Aorta (tissue), 5 donors: ENCODE results near the gene APOBEC3G. TPM values are rescaled to one million over a fixed set of nuclear protein-coding genes. Genes with fewer than 3 reads are reported as not detected.
A peak's percentile ranks its signal among the peaks of the same experiment; 100 is the strongest.

Source experiments
- ATAC-seq: fragments of 200-7000 bp; cut with Tn5 transposase; one replicate; pipeline ENCODE4 v1.9.1; 2022; ENCODE audit warnings: moderate library complexity; ENCODE audit not compliant: low FRiP score
- DNase-seq, 2 donors: peaks; one replicate each; pipeline ENCODE4 v3.0.0-alpha.2; 2020
- H3K27ac ChIP-seq, 2 donors: one replicate each; pipeline ENCODE4 v1.5.1; 2013; ENCODE audit warnings: low read length in 2 of 2, mild to moderate bottlenecking in 2 of 2, moderate library complexity in 2 of 2, control low read depth in 1 of 2, inconsistent platforms in 1 of 2, low read depth in 1 of 2
- H3K27me3 ChIP-seq, 2 donors: one replicate each; pipeline ENCODE4 v1.6.1; 2013; ENCODE audit warnings: control low read depth in 1 of 2, low read length in 1 of 2, mild to moderate bottlenecking in 1 of 2, moderate library complexity in 1 of 2; ENCODE audit not compliant: insufficient read depth in 2 of 2, control insufficient read depth in 1 of 2
- H3K36me3 ChIP-seq, 2 donors: one replicate each; pipeline ENCODE4 v1.6.1; 2013; ENCODE audit warnings: control low read depth in 1 of 2, low read length in 1 of 2, mild to moderate bottlenecking in 1 of 2; ENCODE audit not compliant: insufficient read depth in 2 of 2, control insufficient read depth in 1 of 2
- H3K4me1 ChIP-seq, 2 donors: one replicate each; pipeline ENCODE4 v1.6.1; 2013; ENCODE audit warnings: low read length in 2 of 2, control low read depth in 1 of 2, mild to moderate bottlenecking in 1 of 2, moderate library complexity in 1 of 2; ENCODE audit not compliant: insufficient read depth in 2 of 2, control insufficient read depth in 1 of 2
- H3K4me3 ChIP-seq, 2 donors: one replicate each; pipeline ENCODE4 v1.5.1; 2013; ENCODE audit warnings: low read length in 2 of 2, control low read depth in 1 of 2, mild to moderate bottlenecking in 1 of 2
- H3K9me3 ChIP-seq: one replicate; pipeline ENCODE4 v1.6.1; 2013; ENCODE audit warnings: mild to moderate bottlenecking, low read length; ENCODE audit not compliant: control insufficient read depth
- WGBS, 2 donors: extraction: QIAGEN DNeasy Blood & Tissue Kit; methylation state at CpG; one replicate each; pipeline ENCODE4 v1.1.7; 2013; 5-methylcytosine and 5-hydroxymethylcytosine counted together
- intact Hi-C, 2 donors: fragments of 100-400 bp; cut with DNase I; formaldehyde crosslinking; loops; one replicate each; pipeline versions ENCODE4 v1.14.2 to v1.15.0; 2022
- polyA plus RNA-seq, 2 donors: library from polyadenylated mRNA; stranded (reverse); fragments of 200-250 nt; gene quantifications; one replicate each; pipeline ENCODE4 v1.2.3, GENCODE V29; 2013
- total RNA-seq, 2 donors: library from RNA; stranded (reverse); fragmentation: NEBNext Ultra II Directional; extraction: Animal tissue kit (Norgen Biotek cat#: 25700); gene quantifications; one replicate each; pipeline ENCODE4 v1.2.1, GENCODE V29; 2021
- donor health status: healthy with polysubstance abuse.
- donor health status: Bipolar disorder and iron deficiency.
- donor health status: DM: no; HTN: no; CAD: no.
- donor health status: DM: no; HTN: no; CAD: no.
- donor health status: DM: yes; HTN: yes; CAD: no.

APOBEC3G gene
- total and polyA plus RNA-seq, 4 donors = 6.3 to 10.1 (median 8.2) TPM

DNA sequence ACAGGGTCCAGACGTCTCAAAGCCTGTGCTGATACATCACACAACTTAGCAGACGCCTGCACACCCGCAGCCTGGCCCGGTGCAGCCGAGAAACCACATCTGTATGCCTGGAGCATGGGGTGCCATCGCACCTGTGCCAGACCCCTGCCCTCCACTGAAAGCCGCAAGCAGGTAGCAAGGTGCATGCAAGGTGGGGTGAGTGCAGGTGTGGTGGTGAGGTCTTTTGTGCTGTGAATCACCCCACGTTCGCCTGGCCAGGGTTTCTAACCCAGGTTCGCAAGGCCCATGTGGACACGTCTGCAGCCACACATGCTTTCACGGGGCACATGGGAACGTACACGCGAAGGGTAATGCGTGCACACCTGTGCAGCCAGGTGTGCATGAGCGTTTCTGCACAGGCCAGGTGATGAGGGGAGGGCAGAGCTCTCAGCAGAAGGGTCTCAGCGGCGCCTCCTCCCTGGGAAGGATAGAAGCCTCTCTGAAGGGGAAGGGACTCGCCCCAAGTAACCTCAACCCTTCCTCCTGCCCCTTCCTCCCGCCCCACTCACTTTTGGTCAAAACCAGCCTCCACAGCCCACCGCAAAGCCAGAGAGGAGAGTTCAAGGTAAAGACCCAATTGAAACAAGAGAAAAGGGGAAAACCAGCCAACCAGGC, 55.9 kb downstream of the APOBEC3G start:
- Histone ChIP-seq H3K27me3 (no peaks in the 10 kb centered on the region), H3K4me1 (no peaks in the 10 kb centered on the region), H3K36me3 (peaks cover 0 to 5% of the 10 kb centered on the region in 2 donors), H3K9me3 (no peaks in the 10 kb centered on the region), H3K4me3 (no peak overlapping the region), H3K27ac (no peak overlapping the region)
- ATAC-seq = no peak
- intact Hi-C loops = no loop called here
- peak in 1 of 2 donors; percentile 59 for DNase-seq
- 91 to 93% methylated on average over 22 of the region's 22 CpGs for WGBS, 2 donors

DNA sequence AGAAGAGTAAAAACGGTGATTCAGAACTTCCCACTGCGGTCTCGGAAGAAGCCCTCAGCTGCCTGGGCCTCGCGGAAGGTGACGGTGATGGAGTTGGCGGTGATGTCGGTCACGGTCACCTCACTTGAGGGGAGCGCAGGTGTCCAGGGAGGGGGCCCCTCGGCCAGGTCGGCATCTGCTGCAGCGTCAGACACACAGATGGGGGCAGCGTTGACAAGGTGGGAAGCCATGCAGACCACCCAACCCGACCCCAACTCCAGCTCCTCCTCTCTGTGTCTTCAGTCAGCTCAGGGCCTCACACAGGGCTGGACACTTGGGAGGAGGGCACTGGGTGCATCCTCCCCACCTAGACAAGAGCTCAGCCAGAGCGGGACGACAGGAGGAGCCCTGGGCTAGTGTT, 56.8 kb downstream of the APOBEC3G start:
- Histone ChIP-seq H3K4me1 (no peaks in the 10 kb centered on the region), H3K4me3 (no peak overlapping the region), H3K36me3 (peaks cover 0 to 5% of the 10 kb centered on the region in 2 donors), H3K27me3 (no peaks in the 10 kb centered on the region), H3K27ac (no peak overlapping the region), H3K9me3 (no peaks in the 10 kb centered on the region)
- intact Hi-C loops = no loop called here
- 85 to 89% methylated on average over 17 of the region's 17 CpGs for WGBS, 2 donors
- DNase-seq (peak; percentile 44 to 71), ATAC-seq (no peak)

DNA sequence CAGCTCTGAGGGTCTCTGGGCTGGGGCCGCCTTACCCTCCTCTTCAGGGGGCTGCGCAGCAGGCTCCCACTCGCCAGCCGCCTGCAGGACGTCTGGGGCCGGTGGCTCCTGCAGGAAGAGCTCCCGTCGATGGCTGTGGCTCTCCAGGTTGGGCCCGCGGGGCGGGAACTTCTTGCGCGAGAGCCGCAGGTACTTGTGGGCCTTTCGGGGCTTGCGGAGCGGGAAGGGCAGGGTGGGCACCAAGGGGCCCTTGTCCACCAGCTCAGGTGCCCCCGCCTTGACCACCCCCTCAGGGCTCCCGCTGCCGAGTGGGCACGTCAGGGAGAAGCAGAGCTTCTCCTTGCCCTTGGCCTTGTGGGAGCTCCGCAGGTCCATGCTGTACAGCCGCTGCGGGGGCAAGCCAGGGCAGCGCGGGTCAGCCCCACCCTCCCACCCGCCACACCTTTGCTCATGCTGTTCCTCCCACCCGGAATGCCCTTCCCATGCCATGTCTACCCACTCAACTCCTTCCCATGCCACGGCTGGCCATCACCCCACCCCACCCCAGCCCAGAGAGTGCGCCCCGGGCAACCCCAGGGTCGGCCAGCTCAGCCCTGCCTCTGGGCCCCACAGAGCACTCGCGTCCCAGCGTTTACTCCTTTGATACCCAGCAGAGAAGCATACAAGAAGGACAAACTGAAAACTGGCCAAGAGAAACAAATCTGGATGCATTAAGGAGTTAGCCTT, 57.5 kb downstream of the APOBEC3G start:
- ATAC-seq (no peak), DNase-seq (peak in 1 of 2 donors; percentile 76)
- Histone ChIP-seq H3K36me3 (peaks cover 0 to 5% of the 10 kb centered on the region in 2 donors), H3K27ac (no peak overlapping the region), H3K9me3 (no peaks in the 10 kb centered on the region), H3K4me3 (no peak overlapping the region), H3K4me1 (no peaks in the 10 kb centered on the region), H3K27me3 (no peaks in the 10 kb centered on the region)
- intact Hi-C loops = no loop called here
- 86% methylated on average over 33 to 35 of the region's 35 CpGs for WGBS, 2 donors

DNA sequence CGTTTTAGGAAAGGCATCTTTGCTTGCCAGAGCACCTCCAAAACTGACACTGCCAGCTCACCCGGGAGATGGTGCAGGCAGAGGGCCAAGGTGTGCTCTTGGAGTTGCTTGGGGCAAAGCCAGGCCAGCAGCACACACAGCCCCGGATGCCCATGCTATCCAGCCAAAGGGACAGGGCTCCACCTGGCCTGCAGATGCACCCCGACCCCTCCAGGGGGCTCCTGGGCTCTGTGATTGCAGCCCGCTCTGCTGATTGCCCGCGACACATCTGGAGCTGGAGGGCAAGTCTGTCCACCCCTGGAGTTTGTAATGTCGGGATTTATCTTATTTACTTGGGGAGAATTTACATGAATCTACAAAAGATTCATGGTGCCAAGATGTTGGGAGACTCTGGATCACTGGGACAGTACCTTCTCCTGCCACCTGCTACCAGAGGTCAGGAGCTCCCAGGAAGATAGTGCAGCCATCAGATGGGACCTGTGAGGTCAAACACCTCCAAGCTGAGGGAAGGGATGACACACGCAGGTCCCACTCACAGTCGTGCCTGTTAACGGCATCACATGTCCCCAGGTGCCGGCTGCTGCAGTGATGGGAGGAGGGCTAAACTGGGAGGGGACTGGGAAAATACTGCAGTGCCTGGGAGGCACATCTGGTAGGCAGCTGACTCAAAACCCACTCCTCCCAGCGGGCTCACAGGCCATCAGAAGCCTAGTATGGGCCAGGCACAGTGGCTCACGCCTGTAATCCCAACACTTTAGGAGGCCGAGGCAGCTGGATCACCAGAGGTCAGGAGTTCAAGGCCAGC, 58.2 kb downstream of the APOBEC3G start:
- Histone ChIP-seq H3K27ac (no peak overlapping the region), H3K9me3 (no peaks in the 10 kb centered on the region), H3K36me3 (peaks cover 0 to 2% of the 10 kb centered on the region in 2 donors), H3K4me3 (no peak overlapping the region), H3K4me1 (no peaks in the 10 kb centered on the region), H3K27me3 (no peaks in the 10 kb centered on the region)
- WGBS, 2 donors = 53 to 55% methylated on average over 15 of the region's 15 CpGs
- intact Hi-C loops = no loop called here
- ATAC-seq (no peak), DNase-seq (peak; percentile 43 to 69)

DNA sequence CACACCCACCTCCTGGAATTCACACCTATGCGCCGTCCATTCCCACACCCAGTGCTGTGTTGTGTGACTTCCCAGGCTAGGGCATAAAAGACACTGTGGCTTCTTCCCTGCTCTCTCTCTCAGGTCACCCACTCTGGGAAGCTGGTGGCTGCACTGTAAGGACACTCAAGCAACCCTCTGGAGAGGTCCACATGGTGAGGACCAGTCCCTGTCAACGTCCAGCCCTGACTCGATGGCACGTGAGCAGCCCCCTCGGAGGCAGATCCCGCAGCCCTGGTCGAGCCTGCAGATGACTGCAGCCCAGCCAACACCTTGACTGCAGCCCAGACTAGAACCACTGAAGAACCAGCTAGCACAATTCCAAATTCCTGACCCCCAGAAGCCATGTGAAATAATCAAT, 59.2 kb downstream of the APOBEC3G start:
- no peak overlapping the region for H3K27ac ChIP-seq
- H3K4me3 ChIP-seq = no peak overlapping the region
- H3K36me3 ChIP-seq = peaks cover 0 to 2% of the 10 kb centered on the region in 2 donors
- intact Hi-C loops = no loop called here
- WGBS, 2 donors = 91 to 92% methylated on average over 8 of the region's 8 CpGs
- H3K9me3 ChIP-seq = no peaks in the 10 kb centered on the region
- H3K4me1 ChIP-seq = no peaks in the 10 kb centered on the region
- no peaks in the 10 kb centered on the region for H3K27me3 ChIP-seq
- DNase-seq = peak in 1 of 2 donors; percentile 72
- no peak for ATAC-seq

Other genes with a start within 250 kb of the APOBEC3G start
- 10 to 100 TPM; 16.5 to 21.9 TPM for gene NPTXR, start 233.2 kb upstream of the APOBEC3G start, total RNA-seq
- gene NPTXR, start 233.2 kb upstream of the APOBEC3G start, polyA plus RNA-seq = 10 to 100 TPM in 1 of 2 donors, 1 to 10 TPM in 1; 6.1 to 11.3 TPM
- gene CBX6, start 205.1 kb upstream of the APOBEC3G start, total RNA-seq = 100 to 1,000 TPM in 1 of 2 donors, 10 to 100 TPM in 1; 97.2 to 104 TPM
- gene CBX6, start 205.1 kb upstream of the APOBEC3G start, polyA plus RNA-seq = 10 to 100 TPM; 17.5 to 38.9 TPM
- gene APOBEC3A, start 119.7 kb upstream of the APOBEC3G start, total RNA-seq = 1 to 10 TPM; 1.4 to 7.3 TPM
- gene APOBEC3A, start 119.7 kb upstream of the APOBEC3G start, polyA plus RNA-seq = 1 to 10 TPM in 1 of 2 donors, not detected in 1; 4.4 TPM
- gene APOBEC3B, start 94.9 kb upstream of the APOBEC3G start, total RNA-seq = 1 to 10 TPM in 1 of 2 donors, not detected in 1; 1.4 TPM
- 1 to 10 TPM in 1 of 2 donors, not detected in 1; 2.0 TPM for gene APOBEC3B, start 94.9 kb upstream of the APOBEC3G start, polyA plus RNA-seq
- 10 to 100 TPM; 12.4 to 25.3 TPM for gene APOBEC3C, start 63.0 kb upstream of the APOBEC3G start, total RNA-seq
- 10 to 100 TPM; 17.8 TPM for gene APOBEC3C, start 63.0 kb upstream of the APOBEC3G start, polyA plus RNA-seq
- 1 to 10 TPM; 1.8 to 4.9 TPM for gene APOBEC3D, start 56.1 kb upstream of the APOBEC3G start, total RNA-seq
- gene APOBEC3D, start 56.1 kb upstream of the APOBEC3G start, polyA plus RNA-seq = 1 to 10 TPM in 1 of 2 donors, under 1 TPM in 1; 0.95 to 1.4 TPM
- 1 to 10 TPM; 6.3 to 9.4 TPM for gene APOBEC3F, start 36.4 kb upstream of the APOBEC3G start, total RNA-seq
- gene APOBEC3F, start 36.4 kb upstream of the APOBEC3G start, polyA plus RNA-seq = 1 to 10 TPM; 4.9 to 9.5 TPM
- gene APOBEC3H, start 20.0 kb downstream of the APOBEC3G start, total RNA-seq = not detected
- gene APOBEC3H, start 20.0 kb downstream of the APOBEC3G start, polyA plus RNA-seq = not detected
- gene CBX7, start 75.4 kb downstream of the APOBEC3G start, total RNA-seq = 10 to 100 TPM; 90.5 to 93.4 TPM
- 100 to 1,000 TPM in 1 of 2 donors, 10 to 100 TPM in 1; 74.8 to 110 TPM for gene CBX7, start 75.4 kb downstream of the APOBEC3G start, polyA plus RNA-seq
- 10 to 100 TPM in 1 of 2 donors, 1 to 10 TPM in 1; 6.7 to 20.7 TPM for gene PDGFB, start 167.7 kb downstream of the APOBEC3G start, total RNA-seq
- gene PDGFB, start 167.7 kb downstream of the APOBEC3G start, polyA plus RNA-seq = 1 to 10 TPM in 1 of 2 donors, under 1 TPM in 1; 0.97 to 1.9 TPM
- 1,000 to 10,000 TPM; 1,469 to 1,615 TPM for gene RPL3, start 242.3 kb downstream of the APOBEC3G start, total RNA-seq
- gene RPL3, start 242.3 kb downstream of the APOBEC3G start, polyA plus RNA-seq = 1,000 to 10,000 TPM; 2,999 to 4,700 TPM